GM19023 (cell line): ENCODE data around the gene MIF.

Source experiments
- ATAC-seq: cut with Tn5 transposase; IDR thresholded peaks from one replicate; pipeline ENCODE4 v1.9.1; 2021; ENCODE audit warnings: mild to moderate bottlenecking, moderate library complexity; ENCODE audit not compliant: unreplicated experiment

The MIF gene

DNA sequence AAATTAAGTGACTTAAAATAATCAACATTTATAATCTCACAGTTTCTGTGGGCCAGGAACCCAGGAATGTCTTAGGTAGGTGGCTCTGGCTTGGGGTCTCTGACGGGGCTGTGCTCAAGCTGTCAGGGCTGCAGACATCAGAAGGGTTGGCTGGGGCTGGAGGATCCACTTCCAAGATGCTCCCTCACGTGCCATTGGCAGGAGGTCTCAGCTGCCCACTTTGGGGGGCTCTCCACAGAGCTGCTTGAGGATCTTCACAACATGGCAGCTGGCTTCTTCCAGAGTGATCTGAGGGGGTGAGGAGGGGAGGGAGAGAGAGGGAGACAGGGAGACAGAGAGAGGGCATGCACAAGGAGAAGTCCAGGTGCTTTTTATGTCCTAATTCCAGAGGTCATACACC, 18.4 kb upstream of the MIF start:
- no peak for ATAC-seq

DNA sequence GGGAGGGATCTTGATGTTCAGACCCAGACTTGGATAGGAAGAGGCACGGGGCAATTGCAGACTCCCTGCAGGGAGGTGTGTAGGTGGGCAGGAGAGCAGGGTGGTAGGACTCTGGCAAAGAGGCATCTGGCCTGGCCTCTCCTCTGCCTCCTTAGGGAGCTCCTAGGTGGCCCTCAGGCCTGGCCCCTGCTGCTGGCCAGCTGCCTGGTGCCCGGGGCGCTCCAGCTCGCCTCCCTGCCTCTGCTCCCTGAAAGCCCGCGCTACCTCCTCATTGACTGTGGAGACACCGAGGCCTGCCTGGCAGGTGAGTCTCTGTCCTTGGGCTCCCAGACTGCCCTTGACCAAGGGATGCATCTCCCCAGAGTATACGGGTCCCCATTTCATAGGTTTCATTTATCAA, 16.6 kb upstream of the MIF start:
- no peak for ATAC-seq

DNA sequence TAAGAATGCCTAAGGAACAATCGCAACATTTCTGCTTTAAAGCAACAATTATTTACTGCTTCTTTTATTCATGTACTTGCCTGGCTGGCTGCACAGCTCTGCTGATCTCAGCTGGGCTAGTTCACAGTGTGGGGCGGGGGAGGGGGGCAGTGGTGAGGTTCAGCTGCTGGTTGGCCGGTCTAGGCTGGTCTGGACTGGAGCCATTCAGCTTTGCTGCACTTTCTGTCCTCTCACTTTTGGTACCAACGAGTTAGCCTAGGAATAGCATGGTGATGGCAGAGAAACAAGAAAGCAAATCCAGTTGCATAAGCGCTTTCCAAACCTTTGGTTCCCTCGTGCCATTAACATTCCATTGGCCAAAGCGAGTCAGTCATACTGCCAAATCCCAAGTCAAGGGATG, 16.0 kb upstream of the MIF start:
- ATAC-seq, result no peak

DNA sequence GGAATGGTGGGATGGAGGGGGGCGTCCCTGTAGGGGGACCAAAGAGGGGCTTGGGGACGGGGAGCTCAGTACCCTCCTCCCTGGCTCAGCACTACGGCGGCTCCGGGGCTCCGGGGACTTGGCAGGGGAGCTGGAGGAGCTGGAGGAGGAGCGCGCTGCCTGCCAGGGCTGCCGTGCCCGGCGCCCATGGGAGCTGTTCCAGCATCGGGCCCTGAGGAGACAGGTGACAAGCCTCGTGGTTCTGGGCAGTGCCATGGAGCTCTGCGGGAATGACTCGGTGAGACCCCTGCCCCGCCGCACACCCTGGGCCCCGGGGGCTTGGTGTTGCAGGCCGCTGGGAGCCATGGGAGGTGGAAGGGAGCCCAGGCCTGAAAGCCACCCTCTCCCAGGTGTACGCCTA, 11.8 kb upstream of the MIF start:
- no peak for ATAC-seq

DNA sequence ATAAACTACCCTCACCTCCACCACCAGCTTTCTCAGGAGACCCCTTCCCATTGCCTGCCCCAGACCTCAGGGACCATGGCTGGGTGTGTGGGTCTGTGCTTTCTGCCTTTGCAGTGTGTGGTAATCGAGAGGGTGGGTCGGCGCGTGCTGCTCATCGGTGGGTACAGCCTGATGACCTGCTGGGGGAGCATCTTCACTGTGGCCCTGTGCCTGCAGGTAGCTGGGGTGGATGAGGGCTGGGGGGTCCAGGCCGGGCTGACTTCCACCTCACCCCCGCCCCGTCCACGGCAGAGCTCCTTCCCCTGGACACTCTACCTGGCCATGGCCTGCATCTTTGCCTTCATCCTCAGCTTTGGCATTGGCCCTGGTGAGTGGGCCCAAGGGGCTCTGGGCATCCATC, 10.5 kb upstream of the MIF start:
- ATAC-seq, result no peak

DNA sequence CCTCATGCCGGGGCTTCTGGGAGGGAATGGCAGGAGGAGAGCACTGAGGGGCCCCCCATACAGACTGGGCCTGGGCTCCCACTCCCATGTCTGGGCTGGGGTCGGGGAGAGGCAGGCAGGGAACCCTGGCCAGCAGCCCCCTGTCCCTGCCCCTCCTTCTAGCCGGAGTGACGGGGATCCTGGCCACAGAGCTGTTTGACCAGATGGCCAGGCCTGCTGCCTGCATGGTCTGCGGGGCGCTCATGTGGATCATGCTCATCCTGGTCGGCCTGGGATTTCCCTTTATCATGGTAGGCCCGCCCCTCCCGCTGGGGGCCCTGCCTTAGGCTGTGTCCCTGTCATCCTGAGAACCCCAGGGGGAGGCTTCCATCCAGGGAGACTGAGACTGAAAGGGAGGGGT, 10.0 kb upstream of the MIF start:
- ATAC-seq, result no peak

DNA sequence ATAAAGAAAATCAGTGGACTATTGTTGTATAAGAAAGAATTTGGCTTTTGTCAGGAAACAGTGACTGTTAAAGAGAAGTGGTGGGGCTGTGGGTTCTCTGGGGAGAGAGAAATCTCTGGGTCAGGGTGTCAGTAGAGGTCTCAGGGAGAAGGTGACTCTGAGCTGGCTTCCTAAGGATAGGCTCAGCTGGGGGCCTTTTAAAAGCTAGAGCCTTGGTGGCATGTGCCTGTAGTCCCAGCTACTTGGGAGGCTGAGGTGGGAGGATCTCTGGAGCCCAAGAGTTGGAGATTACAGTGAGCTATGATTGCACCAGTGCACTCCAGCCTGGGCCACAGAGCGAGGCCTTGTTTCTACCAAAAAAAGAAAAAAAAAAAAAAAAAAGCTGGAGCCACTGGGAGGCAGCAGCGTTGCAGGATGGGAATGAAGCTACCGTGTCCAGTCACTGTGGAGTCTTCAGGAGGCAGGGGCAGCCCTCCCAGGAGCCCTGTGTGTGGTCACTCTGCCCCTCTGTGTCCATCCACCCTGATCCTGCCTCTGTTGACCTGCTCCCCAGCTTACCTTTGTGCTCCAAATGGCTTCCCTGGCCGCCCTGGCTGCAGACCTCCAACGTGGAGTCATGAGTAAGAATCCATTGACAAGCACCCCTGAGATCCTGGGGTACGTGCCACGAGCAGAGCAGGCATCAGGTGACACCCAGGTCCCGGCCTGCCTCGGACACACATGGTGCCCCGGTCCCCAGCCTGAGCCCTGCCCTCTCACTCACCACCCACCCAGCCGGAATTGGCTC, 5.4 kb upstream of the MIF start:
- ATAC-seq, result no peak

DNA sequence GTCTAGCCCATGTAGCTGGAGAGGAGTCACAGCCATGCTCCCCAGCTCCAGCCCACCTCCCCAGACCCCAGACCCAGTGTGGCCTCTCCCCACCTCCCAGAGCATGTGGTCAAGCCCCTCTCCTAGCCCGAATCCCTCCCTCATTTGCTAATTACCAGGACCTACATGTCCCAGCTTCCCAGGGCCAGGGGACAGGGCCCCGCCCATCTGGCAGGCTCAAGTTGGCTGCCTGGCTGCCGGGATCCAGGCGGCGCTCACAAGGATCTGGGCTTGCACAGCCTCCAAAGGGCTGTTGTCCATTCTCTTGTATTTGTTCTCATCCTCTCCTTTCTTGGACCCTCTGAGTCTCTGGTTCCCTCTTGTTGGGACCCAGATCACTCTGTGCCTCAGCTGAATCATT, 4.6 kb upstream of the MIF start:
- ATAC-seq, result no peak

DNA sequence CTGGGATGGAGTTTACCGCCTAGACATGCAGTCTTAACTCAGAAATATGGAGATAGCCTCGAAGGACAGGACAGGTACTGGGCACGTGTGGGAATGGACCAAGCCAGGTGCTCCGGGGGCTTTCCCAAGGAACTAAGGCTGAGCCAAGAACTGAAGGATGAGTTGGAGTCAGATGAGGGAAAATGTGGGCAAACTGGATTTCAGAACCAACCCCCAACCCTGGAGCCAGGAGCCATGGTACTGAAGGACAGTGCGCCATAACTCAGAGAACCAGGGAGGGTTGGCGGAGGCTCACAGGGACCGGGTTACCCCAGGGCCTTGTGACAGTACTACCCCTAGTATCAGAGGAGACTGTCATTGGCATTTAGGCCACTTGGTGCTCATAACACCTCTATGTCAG, 2.5 kb upstream of the MIF start:
- no peak for ATAC-seq

DNA sequence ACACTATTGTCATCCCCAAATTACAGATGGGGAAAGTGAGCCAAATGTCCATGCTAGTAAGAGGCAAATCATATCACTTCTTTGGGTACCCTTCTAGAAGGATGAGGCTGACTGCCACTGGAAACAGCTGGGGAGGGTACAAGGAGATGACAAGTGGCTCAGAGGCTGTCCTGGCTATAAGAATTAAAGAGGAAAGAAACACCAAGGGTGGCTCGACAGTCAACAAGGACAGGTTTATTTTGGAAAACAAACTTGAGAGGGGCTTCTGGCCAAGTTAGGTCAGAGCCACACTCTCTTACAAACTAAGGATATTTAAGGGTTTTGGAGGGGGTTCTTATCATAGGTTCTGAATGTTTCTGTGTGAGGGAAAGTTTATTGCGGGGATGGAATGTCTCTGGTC, 2.1 kb upstream of the MIF start:
- no peak for ATAC-seq

DNA sequence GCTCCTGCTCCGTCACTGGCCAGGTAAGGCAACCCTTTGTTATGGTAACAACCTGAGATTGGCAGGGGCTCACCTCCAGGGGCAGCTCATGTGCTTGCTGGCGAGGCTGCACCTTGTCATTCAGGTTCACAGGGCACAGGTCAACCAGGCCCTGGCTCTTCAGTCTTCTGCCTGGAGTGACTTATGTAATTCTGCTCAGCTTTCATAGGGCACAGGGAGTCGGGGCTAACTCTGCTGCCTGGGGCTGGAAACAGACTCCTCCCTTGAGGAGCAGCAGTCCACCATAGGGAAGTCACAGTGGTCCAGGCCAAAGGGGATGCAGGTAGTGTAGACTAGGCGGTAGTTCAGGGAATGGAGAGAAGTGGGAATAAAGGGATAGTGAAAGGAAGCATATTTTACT, 1.5 kb upstream of the MIF start:
- no peak for ATAC-seq

DNA sequence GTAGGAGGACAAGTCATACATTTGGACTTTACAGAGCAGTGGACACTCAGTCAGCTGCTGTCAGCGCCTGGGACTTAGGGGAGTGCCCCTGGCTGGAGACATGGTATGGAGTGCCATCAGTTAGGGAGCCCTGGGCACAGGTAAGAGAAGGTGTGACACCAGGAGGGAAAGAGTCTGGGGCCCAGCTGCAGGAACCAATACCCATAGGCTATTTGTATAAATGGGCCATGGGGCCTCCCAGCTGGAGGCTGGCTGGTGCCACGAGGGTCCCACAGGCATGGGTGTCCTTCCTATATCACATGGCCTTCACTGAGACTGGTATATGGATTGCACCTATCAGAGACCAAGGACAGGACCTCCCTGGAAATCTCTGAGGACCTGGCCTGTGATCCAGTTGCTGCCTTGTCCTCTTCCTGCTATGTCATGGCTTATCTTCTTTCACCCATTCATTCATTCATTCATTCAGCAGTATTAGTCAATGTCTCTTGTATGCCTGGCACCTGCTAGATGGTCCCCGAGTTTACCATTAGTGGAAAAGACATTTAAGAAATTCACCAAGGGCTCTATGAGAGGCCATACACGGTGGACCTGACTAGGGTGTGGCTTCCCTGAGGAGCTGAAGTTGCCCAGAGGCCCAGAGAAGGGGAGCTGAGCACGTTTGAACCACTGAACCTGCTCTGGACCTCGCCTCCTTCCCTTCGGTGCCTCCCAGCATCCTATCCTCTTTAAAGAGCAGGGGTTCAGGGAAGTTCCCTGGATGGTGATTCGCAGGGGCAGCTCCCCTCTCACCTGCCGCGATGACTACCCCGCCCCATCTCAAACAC, 850 bp upstream of the MIF start:
- ATAC-seq, result no peak

DNA sequence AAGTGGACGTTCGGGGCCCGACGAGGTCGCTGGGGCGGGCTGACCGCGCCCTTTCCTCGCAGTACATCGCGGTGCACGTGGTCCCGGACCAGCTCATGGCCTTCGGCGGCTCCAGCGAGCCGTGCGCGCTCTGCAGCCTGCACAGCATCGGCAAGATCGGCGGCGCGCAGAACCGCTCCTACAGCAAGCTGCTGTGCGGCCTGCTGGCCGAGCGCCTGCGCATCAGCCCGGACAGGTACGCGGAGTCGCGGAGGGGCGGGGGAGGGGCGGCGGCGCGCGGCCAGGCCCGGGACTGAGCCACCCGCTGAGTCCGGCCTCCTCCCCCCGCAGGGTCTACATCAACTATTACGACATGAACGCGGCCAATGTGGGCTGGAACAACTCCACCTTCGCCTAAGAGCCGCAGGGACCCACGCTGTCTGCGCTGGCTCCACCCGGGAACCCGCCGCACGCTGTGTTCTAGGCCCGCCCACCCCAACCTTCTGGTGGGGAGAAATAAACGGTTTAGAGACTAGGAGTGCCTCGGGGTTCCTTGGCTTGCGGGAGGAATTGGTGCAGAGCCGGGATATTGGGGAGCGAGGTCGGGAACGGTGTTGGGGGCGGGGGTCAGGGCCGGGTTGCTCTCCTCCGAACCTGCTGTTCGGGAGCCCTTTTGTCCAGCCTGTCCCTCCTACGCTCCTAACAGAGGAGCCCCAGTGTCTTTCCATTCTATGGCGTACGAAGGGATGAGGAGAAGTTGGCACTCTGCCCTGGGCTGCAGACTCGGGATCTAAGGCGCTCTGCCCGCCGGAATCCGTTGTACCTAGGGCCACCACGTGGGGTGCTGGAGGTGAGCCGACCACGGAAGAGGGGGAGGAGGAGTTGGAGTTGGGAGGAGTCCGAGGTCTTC, 771 bp downstream of the MIF start:
- ATAC-seq, result peak; percentile 29

DNA sequence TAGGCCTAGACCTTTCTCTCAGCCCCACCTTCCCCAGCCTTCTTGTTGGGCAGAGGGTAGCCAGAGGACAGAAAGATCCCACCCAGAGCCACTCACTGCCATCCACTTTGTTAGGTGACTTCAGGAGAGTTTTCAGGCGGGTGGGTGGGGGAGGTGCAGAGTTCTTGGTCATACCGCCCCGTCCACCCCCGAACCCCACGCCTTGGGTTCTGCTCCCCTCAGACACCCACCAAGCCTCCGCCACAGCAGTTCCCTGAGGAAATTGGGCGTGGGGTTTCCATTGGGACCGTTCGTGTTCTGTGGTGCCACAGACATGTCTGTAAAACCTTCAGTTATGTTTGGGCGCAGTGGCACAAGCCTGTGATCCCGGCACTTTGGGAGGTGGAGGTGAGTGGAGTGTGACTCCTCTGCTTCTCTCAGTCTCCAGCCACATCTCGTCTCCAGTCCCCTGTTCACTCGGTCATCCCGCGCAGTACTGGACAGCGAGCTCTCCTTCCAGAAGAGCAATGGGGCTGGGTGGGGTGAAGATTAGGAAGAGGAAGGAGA, 1.5 kb downstream of the MIF start:
- no peak for ATAC-seq

DNA sequence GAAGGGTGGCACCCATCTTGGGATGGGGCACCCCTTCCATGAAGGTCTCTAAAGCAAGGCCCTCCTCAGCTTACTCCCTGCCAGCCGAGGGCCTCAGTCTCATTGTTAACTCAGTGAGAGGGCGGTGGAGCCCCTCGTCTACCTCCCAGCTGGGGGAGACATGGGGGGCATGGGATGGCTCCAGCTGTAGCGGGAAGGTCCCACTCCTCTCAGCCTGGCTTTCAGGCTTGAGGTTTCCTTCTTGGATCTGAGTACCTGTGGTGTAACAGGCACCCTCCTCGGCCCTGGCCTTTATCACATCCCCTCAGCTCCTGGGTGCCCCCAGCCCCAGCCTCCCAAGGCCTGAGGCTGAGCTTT, 2.0 kb downstream of the MIF start:
- no peak for ATAC-seq

DNA sequence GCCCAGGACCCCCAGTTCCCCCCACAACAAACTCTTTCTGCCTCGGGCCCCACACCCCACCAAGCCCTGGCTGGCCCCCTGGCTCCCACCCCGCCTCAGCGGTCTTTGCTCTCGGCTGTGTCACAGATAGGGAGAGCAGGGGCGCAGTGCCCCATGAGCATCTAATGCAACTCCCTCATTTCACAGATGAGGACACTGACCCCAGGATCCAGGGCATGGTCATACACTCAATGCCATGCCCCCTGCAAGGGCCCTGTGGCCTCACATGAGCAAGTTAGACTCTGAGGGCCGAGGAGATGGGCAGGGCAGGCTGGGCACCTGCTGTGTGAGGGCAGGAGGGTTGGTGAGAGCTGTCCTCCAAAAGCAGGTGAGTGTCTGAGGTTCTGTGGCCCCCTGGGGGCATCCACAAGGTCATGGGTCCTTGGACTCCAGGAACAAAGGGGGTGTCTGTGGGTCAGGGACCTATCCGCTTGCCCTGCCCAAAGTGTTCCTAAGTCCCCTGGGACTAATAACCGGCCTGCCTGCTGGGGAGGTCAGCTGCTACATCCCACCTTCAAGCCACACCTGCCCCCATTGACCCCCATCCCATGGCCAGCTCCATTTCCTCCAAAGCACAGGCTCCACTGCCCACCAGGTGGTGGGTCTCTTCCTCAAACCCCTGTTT, 2.5 kb downstream of the MIF start:
- ATAC-seq, result no peak

DNA sequence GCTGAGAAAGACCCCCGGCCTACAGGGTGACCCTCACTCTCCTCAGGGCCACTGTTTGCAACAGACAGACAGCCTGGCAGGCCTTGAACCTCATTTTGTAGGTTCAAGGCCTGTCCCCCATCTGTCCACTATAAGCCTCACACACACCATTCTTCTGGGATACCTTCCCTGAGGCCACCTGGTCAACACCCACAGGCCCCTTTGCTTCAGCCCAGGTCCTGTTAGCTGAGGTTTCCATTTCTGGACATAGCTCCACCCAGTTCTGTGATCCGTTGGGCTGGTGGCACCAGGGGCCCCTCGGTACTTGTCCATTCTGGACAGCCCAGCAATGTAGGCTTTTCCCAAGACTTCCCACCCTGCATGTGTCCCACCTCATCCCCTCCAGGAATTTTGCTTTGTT, 3.1 kb downstream of the MIF start:
- no peak for ATAC-seq

DNA sequence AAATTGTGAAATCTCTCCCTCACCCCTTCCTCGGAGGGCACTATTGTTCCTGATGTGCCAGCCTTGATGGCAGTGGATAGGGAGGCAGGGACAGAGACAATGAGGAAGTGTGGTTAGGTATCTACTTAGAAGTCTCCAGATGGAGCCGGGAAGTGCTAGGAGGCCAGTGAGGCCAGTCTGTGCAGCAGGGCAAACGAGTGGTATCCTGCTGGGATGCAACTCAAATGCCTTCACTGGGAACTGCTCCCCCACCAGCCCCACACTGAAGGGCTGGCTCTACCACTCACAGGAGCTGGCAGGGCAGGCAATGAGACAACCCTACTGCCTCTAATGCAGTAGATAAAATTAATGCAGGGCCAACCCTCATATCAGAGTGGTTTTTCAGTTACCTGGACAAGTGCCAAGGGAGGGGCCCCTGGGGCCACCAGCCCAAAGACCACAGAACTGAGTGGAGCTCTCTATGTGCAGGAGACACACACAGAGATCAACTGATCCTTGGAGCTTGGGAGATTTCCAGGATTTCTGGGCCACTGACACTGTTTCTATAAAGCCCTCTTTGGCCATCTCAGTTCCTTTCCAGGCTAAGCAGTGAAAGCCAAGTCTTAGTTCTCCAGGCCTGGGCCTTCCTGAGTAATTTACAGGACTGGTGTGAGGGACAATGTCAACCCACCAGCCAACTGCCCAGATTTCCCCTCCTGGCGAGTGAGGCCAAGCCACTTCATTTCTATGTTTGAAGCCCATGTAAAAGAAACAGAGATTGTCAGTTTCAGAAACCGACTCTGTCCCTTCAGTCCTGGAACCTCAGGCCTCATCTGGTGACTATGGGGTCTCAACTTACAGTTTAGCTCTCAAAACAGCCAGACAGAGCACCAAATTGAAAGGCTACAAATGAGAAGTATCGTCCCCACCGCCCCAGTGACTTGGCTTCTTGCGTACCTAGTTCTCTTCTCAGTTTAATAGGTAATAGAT, 4.1 kb downstream of the MIF start:
- ATAC-seq, result no peak

DNA sequence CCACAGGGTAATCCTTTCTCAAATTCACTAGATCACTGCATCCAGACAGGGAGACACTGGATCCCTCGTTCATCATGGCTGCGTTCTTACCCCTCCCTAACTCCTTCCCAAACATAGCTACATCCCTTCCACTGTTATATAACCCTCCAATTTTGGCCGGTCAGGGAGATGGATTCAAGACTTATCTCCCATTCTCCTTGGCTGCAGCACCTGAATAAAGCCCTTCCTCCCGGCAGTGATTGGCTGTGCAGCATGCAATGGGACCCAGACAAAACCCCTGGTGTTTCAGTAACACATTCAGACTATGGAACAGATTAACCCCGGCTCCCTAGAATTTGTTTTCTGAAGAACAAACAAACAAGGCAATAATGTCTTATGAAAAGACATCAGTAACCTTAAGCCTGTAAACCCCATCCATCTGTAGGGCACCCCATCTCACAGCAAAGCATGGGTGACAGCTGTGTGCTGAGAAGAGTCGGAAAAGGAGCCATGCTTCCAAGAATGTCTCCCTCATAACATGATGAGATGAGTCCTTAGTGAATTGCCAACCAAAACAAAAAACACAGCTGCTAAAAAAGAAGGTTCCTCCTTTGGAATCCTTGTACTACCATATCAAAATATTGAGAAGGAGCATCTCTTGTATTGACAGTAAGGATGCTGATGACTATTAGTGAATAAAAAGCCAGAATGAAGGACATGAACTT, 5.0 kb downstream of the MIF start:
- ATAC-seq, result no peak
